GM23338 (cell line): ENCODE measurements around the gene FKBP2.

Experiments
- EZH2 ChIP-seq: fragments of 200-600 bp; sonication (generic); IDR thresholded peaks from one replicate; pipeline ENCODE4 v1.8.0; 2017; ENCODE audit warnings: antibody characterized with exemption, mild to moderate bottlenecking, low read depth; ENCODE audit not compliant: unreplicated experiment
- EZH2phosphoT487 ChIP-seq: fragments of 200-600 bp; sonication (generic); IDR thresholded peaks from one replicate; pipeline ENCODE4 v1.8.1; 2018; ENCODE audit warnings: antibody characterized with exemption; ENCODE audit not compliant: unreplicated experiment
- POLR2AphosphoS5 ChIP-seq: IDR thresholded peaks from 2 replicates; pipeline ENCODE4 v1.6.1; 2016; ENCODE audit warnings: antibody characterized with exemption, low read depth
- STAT1 ChIP-seq: IDR thresholded peaks from one replicate; pipeline ENCODE4 v1.6.1; 2016; ENCODE audit warnings: antibody characterized with exemption; ENCODE audit not compliant: unreplicated experiment
- TF ChIP-seq, protein P1 (sequence below), 2 experiments: fragments of 200-600 bp in 1 of 2; sonication (generic) in 1 of 2; conservative IDR thresholded peaks; 2 replicates each; pipeline versions ENCODE4 v1.5.1 to v1.6.1; 2016 to 2017; ENCODE audit warnings: antibody characterized with exemption in 2 of 2, low read depth in 2 of 2, mild to moderate bottlenecking in 2 of 2, moderate library complexity in 1 of 2

DNA sequence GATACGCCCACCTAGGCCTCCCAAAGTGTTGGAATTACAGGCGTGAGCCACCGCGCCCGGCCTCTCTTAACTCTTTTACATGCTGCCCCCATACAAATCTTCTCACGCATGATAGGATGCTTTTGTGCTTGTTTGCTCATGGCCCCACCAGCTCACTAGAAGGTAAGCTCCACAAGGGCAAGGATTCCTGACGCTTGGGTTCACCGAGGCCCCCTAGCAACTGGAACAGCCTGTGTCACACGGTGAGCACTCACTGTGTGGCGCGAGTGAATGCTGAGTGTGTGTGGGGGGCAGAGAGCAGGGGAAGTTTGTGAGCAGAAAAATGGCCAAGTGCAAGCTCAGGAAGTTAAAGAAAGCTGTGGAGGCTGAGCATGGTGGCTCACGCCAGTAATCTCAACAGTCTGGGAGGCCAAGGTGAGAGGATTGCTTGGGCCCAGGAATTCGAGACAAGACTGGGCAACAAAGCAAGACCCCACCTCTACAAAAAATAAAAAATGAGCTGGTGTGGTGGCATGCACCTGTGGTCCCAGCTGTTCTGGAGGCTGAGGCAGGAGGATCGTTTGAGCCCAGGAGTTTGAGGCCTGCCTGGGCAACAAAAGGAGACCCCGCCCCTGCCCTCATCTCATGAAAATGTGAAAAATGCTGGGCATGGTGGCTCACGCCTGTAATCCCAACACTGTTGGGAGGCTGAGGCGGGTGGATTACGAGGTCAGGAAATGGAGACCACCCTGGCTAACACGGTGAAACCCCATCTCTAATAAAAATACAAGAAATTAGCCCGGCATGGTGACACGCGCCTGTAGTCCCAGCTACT lies 41.3 kb downstream of the FKBP2 start:
- TF ChIP-seq, protein P1, sequence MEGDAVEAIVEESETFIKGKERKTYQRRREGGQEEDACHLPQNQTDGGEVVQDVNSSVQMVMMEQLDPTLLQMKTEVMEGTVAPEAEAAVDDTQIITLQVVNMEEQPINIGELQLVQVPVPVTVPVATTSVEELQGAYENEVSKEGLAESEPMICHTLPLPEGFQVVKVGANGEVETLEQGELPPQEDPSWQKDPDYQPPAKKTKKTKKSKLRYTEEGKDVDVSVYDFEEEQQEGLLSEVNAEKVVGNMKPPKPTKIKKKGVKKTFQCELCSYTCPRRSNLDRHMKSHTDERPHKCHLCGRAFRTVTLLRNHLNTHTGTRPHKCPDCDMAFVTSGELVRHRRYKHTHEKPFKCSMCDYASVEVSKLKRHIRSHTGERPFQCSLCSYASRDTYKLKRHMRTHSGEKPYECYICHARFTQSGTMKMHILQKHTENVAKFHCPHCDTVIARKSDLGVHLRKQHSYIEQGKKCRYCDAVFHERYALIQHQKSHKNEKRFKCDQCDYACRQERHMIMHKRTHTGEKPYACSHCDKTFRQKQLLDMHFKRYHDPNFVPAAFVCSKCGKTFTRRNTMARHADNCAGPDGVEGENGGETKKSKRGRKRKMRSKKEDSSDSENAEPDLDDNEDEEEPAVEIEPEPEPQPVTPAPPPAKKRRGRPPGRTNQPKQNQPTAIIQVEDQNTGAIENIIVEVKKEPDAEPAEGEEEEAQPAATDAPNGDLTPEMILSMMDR (conservative IDR thresholded peaks at IDR 0.05; ENCODE audit: low read depth in 2 of 2): no peak
- TF ChIP-seq POLR2AphosphoS5 (no peak), EZH2phosphoT487 (no peak), EZH2 (no peak), STAT1 (no peak)
